ENCODE measurements around the gene PSMD3.

DNA sequence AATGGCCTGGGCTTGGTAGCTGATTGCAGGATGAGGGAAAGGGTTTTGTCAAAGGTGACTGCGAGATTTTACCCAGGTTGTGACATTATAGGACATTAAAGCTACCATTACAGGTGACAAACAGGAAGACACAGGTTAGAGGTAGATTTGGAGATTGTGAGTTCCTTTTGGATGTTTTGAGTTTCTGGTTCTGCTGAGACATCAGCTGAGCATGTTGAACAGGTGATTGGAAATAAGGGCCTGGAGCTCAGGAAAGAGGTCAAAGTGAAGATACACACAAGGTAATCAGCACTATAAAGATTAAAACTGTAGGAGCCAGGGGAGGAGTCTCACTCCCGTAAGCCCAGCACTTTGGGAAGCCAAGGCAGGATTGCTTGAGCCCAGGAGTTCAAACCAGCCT is 11.8 kb upstream of the PSMD3 start:
- TF ChIP-seq, protein P1, sequence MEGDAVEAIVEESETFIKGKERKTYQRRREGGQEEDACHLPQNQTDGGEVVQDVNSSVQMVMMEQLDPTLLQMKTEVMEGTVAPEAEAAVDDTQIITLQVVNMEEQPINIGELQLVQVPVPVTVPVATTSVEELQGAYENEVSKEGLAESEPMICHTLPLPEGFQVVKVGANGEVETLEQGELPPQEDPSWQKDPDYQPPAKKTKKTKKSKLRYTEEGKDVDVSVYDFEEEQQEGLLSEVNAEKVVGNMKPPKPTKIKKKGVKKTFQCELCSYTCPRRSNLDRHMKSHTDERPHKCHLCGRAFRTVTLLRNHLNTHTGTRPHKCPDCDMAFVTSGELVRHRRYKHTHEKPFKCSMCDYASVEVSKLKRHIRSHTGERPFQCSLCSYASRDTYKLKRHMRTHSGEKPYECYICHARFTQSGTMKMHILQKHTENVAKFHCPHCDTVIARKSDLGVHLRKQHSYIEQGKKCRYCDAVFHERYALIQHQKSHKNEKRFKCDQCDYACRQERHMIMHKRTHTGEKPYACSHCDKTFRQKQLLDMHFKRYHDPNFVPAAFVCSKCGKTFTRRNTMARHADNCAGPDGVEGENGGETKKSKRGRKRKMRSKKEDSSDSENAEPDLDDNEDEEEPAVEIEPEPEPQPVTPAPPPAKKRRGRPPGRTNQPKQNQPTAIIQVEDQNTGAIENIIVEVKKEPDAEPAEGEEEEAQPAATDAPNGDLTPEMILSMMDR (IDR thresholded peaks at IDR 0.05): no peak
- TF ChIP-seq POLR2A (IDR thresholded peaks at IDR 0.05): no peak
